Measurements from ENCODE around the gene ZCCHC2. TPM values are rescaled to one million over a fixed set of nuclear protein-coding genes. Genes with fewer than 3 reads are reported as not detected.

ZCCHC2 gene
- polyA plus RNA-seq (ENCODE audit: insufficient read length in 4 of 4): 10 to 100 TPM; 10.5 to 17.8 (median 14.4) TPM

DNA sequence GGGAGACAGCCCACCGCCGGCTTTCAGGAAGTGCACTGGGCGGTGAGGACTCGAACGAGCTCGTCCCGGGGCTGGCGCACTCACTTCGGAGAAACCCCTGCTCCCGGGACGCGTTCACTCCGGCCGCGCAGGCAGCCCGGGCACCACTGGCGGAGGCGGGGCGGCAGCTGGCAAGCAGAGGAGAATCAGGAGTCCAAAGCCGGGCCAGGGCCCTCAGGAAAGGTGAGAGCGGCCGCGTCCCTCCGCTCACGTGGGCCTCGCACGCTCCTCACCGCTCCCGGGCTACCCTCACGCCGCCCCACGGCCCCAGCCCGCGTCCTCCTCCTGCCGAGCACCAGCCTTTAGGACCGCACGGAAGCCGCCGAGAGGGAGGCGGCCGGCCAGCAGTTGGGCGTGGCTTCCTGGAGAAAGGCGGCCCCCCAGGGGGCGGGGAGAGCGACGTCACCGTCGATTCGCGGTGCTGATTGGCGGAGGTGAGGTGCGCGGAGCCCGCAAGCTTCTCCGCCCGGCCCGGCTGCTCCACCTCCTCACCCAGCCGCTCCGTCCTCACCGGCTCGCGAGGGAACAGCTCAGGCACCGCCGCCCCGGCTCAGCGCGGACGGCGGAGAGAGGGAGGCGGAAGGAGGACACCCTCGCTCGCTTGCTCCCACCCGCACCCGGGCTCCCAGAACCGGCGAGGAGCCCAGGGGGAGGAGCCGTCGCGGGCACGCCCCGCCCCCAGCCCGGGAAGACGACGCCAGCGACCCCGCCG, at the start of gene ZCCHC2:
Gene ZCCHC2, plus strand, starts transcription at position 522 of the 751 bp plus-strand sequence. CDS start 400 bp downstream, outside the sequence.
- DNase-seq (ENCODE audit: low read depth in 4 of 4, low spot score in 2 of 4): peak; percentile 89 to 97 (median 94)

DNA sequence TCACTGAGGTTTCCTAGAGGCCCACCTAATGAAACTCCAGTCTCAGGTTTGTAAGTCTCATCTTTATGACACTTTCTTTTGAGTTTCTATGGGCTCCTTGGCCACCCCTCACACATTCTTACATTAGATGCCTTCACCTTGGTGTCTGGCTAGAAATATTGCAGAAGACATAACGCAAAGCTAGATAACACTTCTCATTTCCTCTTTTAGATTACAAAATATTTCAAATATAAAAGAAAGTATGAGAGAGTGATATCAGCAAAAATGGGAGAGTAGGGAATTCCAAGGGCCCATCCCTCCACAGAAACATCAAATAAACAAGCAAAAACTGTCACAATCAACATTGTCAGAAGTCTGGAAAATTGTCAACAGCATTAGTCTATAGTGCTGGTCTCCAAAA, 43.3 kb upstream of the ZCCHC2 start:
- DNase-seq (ENCODE audit: low read depth in 4 of 4, low spot score in 2 of 4): no peak

DNA sequence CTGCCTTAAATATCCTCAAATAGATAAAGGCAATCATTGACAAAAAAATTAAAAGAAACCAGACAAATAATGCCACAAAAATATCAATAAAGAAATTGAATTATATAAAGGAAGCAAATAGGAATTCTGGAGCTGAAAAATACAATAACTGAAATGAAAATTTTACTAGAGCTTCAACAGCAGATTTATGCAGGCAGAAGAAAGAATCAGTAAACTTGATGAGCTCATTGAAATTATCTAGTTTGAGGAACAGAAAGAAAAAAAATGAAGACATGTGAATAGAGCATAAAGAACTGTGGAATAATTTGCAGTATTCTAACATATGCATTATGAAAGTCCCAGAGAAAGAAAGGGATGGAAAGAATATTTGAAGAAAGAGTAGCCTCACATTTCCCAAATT, 41.9 kb upstream of the ZCCHC2 start:
- DNase-seq (ENCODE audit: low read depth in 4 of 4, low spot score in 2 of 4): no peak

DNA sequence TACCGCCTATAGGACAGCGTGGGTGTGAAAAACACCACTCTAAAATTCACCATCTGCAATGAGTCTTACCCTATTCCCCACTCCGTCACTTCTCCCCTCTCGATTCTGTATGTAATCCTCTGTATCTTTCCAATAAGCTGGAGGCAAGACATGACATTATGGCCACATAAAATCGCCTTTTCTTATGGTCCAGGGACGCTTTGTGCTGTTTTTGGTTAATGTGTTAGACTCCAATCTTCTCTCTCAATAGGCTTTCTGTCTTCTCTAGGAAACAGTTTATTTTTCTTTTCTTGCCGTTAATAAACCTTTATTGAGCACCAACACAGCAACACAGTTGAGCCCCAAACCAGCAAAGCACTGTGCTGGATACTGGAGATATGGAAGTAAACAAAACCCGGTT, 37.9 kb upstream of the ZCCHC2 start:
- DNase-seq (ENCODE audit: low read depth in 4 of 4, low spot score in 2 of 4): no peak

DNA sequence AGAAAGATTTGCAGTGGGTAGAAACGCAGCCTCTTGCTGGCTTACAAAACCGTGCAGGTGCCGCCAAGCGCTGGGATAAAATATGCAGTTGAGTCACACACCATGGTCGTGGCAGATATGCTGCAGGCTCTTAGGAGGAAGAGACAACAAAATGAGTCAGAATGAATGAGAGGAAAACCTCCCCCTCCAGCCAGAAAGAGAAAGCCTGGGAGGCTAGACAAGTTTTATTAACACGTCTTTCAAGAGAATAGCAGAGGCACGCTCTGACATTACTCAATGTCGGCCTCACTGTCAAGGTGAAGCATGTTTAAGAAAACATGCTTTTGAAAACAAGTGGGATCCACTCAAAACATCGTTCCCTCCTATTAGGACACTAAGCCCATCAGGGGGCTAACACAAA, 37.1 kb upstream of the ZCCHC2 start:
- no peak for DNase-seq (ENCODE audit: low read depth in 4 of 4, low spot score in 2 of 4)

DNA sequence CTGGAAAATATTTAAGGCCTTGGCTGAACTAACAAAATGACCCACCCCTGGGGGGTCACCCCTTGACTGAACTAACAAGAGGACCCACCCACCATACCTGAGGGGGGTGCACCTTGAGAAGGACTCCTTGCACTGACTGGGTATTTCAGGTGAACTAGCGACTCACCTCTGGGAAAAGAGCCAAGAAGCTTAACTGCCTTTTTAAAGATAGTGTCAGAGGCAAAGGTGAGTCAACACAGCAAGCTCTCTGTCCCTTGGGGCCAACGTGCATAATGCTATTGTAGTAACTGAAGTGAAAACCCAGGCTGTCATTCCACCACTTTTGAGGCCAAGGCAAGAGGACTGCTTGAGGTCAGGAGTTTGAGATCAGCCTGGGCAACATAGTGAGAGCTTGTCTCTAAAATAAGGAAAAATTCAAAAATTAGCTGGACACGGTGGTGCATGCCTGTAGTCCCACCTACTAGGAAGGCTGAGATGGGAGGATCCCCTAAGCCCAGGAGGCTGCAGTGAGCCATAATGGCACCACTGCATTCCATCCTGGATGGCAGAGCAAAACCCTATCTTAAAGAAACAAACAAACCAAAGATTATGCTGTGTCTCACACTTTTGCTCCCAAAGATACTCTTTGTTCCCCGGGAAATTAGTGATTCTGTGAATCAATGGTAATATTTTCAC, 36.4 kb upstream of the ZCCHC2 start:
- no peak for DNase-seq (ENCODE audit: low read depth in 4 of 4, low spot score in 2 of 4)

DNA sequence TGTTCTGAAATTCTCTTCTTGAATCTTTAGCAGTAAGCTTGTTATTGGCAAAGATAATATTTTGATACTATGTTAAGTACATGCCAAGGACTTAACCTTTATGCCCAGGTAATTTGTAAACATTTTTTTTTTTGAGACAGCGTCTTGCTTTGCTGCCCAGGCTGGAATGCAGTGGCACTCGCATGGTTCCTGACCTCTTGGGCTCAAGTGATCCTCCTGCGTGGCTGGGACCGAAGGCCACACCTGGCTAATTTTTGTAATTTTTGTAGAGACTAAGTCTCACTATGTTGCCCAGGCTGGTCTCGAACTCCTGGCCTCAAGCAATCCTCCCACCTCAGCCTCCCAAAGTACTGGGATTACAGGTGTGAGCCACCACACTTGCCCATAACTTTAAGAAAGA, 35.7 kb upstream of the ZCCHC2 start:
- DNase-seq (ENCODE audit: low read depth in 4 of 4, low spot score in 2 of 4): no peak

DNA sequence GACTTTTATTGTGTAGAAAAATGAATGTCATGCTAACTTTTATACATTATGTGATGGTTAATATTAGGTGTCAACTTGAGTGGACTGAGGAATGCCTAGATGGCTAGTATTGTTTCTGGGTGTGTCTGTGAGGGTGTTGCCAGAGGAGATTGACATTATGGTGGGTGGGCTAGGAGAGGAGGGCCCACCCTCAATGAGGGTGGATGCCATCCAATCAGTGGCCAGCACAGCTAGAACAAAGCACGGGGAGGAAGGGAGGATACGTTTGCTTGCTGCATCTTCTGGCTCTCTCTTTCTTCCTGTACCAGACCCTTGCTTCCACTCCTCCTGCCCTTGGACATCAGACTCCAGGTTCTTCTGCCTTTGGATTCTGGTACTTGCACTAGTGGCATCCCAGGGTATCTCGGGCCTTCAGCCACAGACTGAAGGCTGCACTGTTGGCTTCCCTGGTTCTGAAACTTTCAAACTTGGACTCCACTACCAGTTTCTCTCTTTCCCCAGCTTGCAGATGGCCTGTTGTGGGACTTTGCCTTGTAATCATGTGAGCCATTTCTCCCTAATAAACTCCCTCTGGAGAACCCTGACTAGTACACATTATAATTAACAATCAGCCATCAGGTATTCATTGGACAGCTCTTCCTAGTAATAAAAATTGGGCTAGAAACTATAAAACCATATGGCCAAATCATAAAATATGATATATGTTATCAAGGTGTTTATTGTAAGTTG, 31.7 kb upstream of the ZCCHC2 start:
- DNase-seq (ENCODE audit: low read depth in 4 of 4, low spot score in 2 of 4): no peak

DNA sequence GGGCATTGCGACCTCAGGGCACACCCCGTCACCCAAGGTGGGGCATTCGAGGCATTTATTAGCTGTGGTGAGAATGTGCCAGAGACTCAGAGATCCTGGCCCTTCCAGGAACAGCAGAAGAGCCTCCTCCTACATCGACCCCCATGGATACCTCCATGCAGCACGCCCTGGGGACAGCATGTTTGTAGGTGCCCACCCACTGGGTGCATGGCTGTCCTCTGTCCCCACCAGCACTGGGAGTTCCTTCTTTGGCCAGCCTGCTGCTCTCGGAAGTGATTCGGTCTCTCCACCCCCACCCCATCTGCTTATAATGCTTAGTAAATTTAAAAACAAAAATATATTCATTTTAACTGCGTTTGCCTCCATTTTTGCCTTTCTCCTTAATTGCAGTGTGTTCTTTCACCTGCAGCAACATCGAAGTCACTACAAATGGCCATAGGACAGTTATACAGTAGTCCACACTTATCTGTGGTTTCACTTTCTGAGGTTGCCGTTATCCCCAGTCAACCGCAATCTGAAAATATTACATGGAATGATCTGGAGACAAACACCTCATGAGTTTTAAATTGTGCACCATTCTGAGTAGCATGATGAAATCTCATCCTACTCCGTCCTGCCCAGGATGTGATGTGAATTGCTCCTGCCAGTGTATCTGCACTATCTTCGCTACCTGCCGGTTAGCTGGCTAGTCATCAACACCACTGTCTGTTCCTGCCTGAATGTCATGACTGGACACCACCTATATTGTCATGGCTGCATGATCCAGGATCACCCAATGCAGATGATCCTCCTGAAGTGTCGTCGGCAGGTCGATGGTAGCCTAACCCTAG, 29.6 kb upstream of the ZCCHC2 start:
- no peak for DNase-seq (ENCODE audit: low read depth in 4 of 4, low spot score in 2 of 4)

DNA sequence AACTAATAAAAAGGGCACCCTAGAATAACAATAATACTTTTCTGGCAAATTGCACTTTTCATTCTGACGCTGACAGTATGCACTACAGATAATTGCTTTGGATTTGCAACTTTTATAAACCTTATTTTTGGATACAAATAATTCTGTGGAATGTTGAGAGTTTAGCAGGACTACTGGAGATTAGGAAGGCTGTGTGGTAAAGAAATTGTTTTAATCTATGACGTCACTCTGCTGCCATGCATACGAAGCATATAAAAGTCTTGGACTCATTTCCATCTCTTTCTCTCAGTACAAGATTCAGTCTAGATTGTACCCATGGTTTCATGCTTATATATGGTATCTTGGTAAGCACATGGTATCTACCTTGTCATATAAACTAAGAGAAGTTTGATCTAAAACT, 28.1 kb upstream of the ZCCHC2 start:
- no peak for DNase-seq (ENCODE audit: low read depth in 4 of 4, low spot score in 2 of 4)

DNA sequence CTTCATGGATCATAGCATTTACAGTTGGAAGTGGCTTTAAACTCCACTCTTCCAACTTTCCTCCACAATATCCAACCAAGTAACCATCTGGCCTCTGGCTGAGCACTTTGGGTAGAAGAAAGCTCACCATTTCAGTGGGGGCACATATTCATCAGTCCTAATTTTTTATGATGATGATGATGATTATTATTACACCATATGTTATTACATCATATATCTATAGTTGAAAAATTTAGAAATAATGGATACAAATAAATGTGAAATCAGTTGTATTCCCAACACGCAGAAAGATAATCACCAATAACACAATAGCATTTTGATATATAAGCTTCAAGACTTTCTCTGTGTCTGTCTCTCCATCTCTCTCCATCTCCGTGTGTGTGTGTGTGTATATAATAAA, 26.6 kb upstream of the ZCCHC2 start:
- DNase-seq (ENCODE audit: low read depth in 4 of 4, low spot score in 2 of 4): no peak

DNA sequence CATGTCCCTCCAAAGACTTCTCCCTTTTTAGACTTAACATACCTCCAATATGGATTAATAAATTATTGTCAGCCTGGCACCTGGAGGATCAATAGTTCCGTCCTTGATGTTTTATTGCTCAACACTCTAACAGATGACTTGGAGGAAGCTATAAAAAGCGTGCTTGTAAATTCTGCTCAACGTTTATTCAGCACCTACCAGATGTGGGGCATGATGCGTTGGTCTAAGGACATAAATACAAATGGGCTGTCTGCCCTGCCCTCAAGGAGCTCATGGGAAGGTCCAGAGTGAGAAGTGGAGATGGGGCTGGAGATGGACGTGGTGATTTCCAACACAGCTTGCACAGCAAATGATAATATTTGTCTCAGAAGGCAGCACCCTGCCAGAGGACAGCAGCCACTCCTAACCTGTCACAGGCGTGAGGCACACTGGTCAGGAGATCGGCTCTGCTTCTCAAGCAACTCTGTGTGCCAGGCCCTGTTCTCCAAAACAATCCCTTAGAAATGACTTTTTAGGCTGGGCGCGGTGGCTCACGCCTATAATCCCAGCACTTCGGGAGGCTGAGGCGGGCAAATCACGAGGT, 25.5 kb upstream of the ZCCHC2 start:
- DNase-seq (ENCODE audit: low read depth in 4 of 4, low spot score in 2 of 4): no peak

DNA sequence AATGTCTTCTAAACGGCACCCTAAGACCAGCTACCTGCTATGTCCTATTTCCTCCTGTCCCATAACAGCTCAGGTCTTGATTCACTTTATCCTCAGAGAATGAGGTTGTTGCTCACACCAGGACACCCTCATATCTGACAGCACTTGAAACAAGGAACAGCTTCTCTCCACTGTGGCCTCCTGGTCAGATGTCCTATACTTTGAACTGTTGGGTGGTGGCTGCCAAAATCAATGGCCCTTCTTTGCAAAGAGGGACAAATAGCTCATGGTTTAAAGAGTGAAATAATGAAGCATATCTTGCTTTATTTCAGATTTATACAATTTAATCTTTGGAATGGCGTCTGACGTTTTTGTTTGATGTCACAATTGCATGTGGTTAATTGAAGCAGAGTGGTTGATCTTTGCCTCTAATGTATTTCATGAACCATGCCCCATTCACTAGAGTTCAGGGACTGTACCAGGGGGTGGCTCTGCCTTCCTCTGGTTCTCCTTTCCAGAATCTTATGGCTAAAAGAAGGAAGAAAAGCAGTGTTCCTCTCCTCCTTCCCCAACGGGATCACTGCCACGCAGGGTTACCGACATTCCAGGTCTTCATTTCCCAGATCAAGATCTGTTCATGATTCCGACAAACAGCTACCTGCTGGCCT, 24.1 kb upstream of the ZCCHC2 start:
- no peak for DNase-seq (ENCODE audit: low read depth in 4 of 4, low spot score in 2 of 4)

DNA sequence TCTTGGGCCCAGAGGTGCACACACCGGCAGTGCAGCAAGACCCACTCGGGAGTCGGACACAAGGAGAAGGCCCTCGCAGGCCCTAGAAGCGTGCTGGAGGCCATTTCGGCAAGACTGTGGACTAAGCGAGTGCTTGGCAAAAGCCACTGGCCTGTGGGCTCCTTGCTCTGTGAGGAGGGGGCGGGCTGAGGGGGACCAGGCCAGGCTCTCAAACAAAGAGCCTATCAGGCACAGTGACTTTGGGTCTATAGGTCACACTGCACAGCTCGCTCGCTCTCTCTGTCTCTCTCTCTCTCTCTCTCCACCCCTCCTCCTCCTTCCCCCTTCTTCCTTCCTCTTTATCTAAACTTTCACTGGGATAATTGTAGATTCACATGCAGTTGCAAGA, 23.6 kb upstream of the ZCCHC2 start:
- no peak for DNase-seq (ENCODE audit: low read depth in 4 of 4, low spot score in 2 of 4)

DNA sequence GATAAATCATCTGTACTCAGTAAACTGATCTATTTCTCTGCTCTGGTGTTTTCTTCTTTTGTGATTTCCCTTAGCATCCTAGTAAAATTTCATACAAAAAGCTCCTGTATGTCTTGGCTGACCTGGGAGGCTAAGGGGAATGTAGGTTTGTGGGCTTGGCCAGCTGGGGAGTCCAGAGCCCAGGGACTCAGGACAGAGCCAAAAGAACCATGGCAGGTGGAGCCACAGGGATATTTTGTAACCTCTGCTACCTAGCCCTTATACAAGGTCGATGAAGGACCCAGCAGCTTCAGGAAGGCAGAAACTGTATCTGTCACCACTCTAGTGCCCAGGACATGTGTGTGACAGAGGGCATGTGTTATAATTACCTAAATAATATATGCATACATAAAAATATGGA, 22.7 kb upstream of the ZCCHC2 start:
- DNase-seq (ENCODE audit: low read depth in 4 of 4, low spot score in 2 of 4): no peak

DNA sequence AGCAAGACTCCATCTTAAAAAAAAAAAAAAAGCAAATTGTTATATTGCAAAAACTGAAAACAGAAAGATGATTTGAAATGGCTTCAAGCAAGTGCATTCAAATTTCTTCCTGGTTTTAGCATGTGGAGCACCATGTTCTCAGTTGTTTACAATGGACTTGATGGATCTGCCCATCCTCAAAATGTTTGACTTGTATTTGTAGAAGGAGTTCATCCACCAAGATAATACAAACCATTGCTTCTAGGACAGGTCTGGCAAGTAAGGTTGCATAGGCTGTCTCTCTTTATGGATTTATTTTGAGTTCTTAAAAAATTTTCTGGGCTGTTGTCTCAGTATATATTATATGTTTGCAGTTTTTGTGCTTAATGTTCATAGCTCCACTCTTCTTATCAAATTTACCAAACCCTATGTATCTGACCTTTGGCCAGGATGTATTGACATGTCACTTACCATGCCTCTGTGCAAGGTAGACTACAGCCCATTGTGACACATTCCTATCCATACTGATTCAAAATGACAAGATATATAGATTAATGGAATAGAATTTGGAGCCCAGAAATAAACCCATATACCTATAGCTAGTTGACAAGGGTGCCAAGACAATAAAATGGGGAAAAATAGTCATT, 21.7 kb upstream of the ZCCHC2 start:
- no peak for DNase-seq (ENCODE audit: low read depth in 4 of 4, low spot score in 2 of 4)

DNA sequence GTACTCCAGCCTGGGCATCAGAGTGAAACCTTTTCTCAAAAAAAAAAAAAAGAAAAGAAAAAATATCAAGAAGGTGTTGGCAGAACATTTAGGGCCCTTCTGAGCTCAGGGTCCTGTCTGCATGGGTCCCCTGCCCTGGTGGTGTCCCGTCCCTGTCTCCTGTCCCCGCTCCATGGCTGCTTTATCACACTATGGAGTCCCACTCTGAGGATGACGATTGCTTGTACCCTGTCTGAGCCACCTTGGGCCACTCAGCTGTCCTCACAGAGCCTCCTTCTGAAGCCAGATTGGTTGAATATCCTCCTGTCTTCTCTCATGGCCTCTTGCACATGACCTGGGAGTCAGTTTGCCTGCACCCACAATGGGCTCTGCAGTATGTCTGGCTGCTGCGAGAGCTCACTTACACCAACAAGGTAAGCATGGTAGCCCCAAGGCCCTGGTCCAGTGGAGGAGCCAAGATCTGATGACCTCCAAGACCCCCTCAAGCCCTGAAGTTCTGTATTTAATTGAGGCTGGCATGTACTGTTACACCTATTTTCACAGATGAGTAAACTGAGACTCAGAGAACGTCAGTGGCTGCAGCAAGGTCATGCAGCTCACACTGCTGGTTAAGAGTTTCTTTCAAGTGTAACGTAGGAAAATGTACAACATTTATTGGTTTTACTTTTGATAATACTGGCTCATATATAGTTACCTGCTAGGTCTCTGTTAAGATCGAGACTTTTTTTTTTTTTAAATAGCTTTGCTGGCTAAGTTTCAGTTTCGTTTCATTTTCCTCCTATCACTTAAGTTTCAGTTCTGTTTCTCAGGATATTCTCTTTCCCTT, 16.9 kb upstream of the ZCCHC2 start:
- DNase-seq (ENCODE audit: low read depth in 4 of 4, low spot score in 2 of 4): no peak

DNA sequence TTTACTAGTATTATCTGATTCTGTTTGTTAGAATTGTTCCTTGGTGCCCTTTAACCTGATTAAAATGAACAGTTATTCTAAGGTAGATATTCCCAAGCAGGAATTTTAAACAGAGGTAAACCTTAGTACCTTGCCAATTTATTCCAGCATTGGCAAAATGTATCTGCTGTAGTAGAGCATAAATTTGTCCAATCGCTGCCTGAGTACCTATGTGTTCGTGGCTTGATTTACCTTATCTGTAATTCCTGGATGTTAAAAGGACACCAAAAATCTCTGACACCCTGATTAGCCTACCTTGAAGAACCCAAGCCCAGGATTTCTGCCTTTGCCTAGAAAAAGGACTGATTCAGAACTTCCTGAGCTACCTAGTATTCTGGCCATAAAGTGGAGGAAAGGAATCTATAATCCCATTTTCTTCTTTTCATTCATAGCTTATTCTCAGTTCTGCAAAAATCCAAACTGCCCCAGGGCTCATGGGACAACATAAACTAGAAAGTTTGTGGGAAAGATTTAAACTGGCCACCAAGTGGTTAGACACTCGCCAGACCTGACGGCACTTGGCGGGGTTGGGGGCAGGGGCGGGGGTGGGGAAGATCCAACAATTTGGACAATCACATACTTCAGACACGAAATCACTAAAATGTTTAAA, 16.2 kb upstream of the ZCCHC2 start:
- no peak for DNase-seq (ENCODE audit: low read depth in 4 of 4, low spot score in 2 of 4)
